Measurements from ENCODE around the gene SRPK3. TPM values are rescaled to one million over a fixed set of nuclear protein-coding genes. Genes with fewer than 3 reads are reported as not detected.

SRPK3 gene
- under 1 TPM; under 0.01 to 0.33 TPM for total RNA-seq

GRCh38 chrX:153780678-153781427 lies at the start of gene SRPK3:
Gene SRPK3 (plus strand): TSS chrX:153781041. CDS start chrX:153781087, 46 bp downstream.

GRCh38 chrX:153763989-153764755 lies 16.7 kb upstream of the SRPK3 start, which contains the start of gene PLXNB3:
Gene PLXNB3 (plus strand): TSS chrX:153764249. CDS start chrX:153765536, 1,287 bp downstream.

GRCh38 chrX:153794018-153794896 lies 13.4 kb downstream of the SRPK3 start, which contains the start of the genes IDH3G and SSR4:
Gene IDH3G (minus strand): TSS chrX:153794375. CDS start chrX:153794326, 49 bp downstream.
Gene SSR4 (plus strand): TSS chrX:153794668. CDS start chrX:153794688, 20 bp downstream.

GRCh38 chrX:153829799-153830639 lies 49.2 kb downstream of the SRPK3 start, which contains the start of gene PDZD4:
Gene PDZD4 (minus strand): TSS chrX:153830544. CDS start chrX:153830298, 246 bp downstream.

Other genes with a start within 250 kb of the SRPK3 start
- gene CCNQ, start 181.9 kb upstream of the SRPK3 start, total RNA-seq = 10 to 100 TPM; 36.5 to 41.3 TPM
- gene DUSP9, start 133.8 kb upstream of the SRPK3 start, total RNA-seq = 1 to 10 TPM; 2.3 to 4.1 TPM
- 1 to 10 TPM in 1 of 2 donors, under 1 TPM in 1; 0.33 to 1.4 TPM for gene PNCK, start 107.2 kb upstream of the SRPK3 start, total RNA-seq
- gene SLC6A8, start 93.1 kb upstream of the SRPK3 start, total RNA-seq = 10 to 100 TPM; 46.0 to 58.8 TPM
- 100 to 1,000 TPM; 150 to 223 TPM for gene BCAP31, start 56.7 kb upstream of the SRPK3 start, total RNA-seq
- 100 to 1,000 TPM in 1 of 2 donors, 10 to 100 TPM in 1; 88.4 to 114 TPM for gene ABCD1, start 56.2 kb upstream of the SRPK3 start, total RNA-seq
- gene PLXNB3, start 16.8 kb upstream of the SRPK3 start, total RNA-seq = 1 to 10 TPM; 8.7 to 9.6 TPM
- 10 to 100 TPM; 49.3 to 54.7 TPM for gene IDH3G, start 13.3 kb downstream of the SRPK3 start, total RNA-seq
- gene SSR4, start 13.6 kb downstream of the SRPK3 start, total RNA-seq = 100 to 1,000 TPM in 1 of 2 donors, 10 to 100 TPM in 1; 93.6 to 110 TPM
- 1 to 10 TPM in 1 of 2 donors, under 1 TPM in 1; 1.00 to 1.7 TPM for gene PDZD4, start 49.5 kb downstream of the SRPK3 start, total RNA-seq
- gene L1CAM, start 105.1 kb downstream of the SRPK3 start, total RNA-seq = 100 to 1,000 TPM; 127 to 207 TPM
- gene AVPR2, start 123.6 kb downstream of the SRPK3 start, total RNA-seq = under 1 TPM in 1 of 2 donors, not detected in 1; 0.33 TPM
- gene ARHGAP4, start 145.2 kb downstream of the SRPK3 start, total RNA-seq = 1 to 10 TPM; 2.3 to 3.8 TPM
- gene NAA10, start 154.0 kb downstream of the SRPK3 start, total RNA-seq = 10 to 100 TPM; 66.4 to 89.6 TPM
- gene RENBP, start 163.6 kb downstream of the SRPK3 start, total RNA-seq = 10 to 100 TPM; 61.3 to 75.0 TPM
- gene HCFC1, start 190.8 kb downstream of the SRPK3 start, total RNA-seq = 10 to 100 TPM; 32.0 to 37.6 TPM
- gene TMEM187, start 191.7 kb downstream of the SRPK3 start, total RNA-seq = 1 to 10 TPM; 6.0 to 9.3 TPM
- gene IRAK1, start 238.9 kb downstream of the SRPK3 start, total RNA-seq = 10 to 100 TPM; 30.6 to 67.3 TPM

Data from melanocyte of skin (primary cell).